ENCODE data around the gene EPN1.

EPN1 gene

DNA sequence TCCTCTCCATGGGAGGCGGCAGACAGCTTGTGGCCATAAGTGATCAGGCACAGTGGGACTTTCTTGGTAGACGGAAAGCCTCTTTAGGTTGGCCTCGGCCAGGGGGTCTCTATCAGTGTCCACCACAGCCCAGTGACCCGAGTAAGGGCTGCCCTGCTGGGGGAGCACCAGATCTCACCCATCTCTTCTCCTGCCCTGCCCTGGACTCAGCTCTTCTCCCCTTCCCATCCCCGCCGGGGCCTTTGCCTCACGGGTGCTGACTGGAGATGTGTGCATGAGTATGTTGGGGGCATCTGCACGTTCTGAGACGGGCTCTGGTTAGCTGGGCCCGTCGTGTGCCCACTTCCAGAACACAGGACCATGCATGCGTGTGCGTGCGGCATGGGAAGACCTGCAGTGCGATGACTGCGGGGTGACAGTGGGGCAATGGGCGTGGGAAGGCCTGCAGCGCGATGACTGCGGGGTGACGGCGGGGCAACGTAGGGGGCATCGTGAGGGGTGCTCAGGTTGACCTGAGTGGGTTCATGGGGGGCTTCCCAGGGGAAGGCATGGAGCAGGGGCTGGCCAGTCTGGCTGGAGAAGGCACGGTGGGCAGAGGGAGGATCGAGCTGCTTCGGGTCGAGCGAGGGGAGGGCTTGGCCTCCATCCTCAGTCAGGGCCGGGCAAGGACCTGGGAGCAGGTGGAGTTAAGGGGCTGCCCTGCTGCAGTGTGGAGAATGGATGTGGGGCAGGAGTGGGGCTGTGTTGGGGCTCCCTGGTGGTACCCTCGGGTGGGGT, 15.9 kb downstream of the EPN1 start:
- H3K9ac ChIP-seq: no peak overlapping the region
- peaks cover 36% of the 10 kb centered on the region for H3K4me1 ChIP-seq
- H3K4me3 ChIP-seq: no peak overlapping the region
- TF ChIP-seq Cebpa-rat (IDR thresholded peaks at IDR 0.05): no peak
- peaks cover 97% of the 10 kb centered on the region for H3K36me3 ChIP-seq
- no peaks in the 10 kb centered on the region for H3K9me3 ChIP-seq
- H3K4me2 ChIP-seq: no peak overlapping the region
- no peak overlapping the region for H3K27ac ChIP-seq
- peaks cover 60% of the 10 kb centered on the region for H4K20me1 ChIP-seq
- no peaks in the 10 kb centered on the region for H3K27me3 ChIP-seq

DNA sequence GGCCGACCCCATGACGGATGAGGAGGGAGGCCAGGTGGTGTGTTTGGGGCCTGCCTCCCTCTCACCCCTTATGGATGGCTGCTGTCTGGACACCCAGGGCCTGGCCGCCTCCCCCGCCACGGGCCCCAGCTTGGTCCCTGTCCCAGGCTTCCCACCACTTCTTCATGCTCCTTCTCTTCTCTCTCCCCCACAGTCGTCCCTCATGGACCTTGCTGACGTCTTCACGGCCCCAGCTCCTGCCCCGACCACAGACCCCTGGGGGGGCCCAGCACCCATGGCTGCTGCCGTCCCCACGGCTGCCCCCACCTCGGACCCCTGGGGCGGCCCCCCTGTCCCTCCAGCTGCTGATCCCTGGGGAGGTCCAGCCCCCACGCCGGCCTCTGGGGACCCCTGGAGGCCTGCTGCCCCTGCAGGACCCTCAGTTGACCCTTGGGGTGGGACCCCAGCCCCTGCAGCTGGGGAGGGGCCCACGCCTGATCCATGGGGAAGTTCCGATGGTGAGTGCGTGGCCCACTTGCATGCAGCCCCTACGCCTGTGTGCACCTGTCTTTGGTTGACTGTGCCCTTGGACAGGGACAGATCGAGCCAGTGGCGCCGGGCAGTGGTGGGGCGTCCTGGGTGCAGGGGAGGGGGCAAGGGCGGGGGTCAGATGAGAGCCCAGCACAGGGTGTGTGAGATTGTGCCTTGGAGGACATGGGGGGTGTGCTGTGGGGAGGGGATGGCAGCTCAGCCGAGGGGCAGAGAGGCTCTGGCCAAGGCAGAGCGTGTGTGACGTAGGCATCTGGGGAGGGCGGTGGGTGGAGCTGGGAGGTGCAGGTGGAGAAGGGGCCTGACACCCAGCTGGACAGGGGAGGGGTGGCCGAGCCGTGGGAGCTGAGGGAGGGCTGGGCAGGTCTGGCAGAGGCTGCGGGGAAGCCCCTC, 16.8 kb downstream of the EPN1 start:
- Histone ChIP-seq H4K20me1 (peaks cover 60% of the 10 kb centered on the region), H3K27ac (no peak overlapping the region), H3K9ac (no peak overlapping the region), H3K9me3 (no peaks in the 10 kb centered on the region), H3K4me1 (peaks cover 36% of the 10 kb centered on the region), H3K36me3 (peaks cover 97% of the 10 kb centered on the region), H3K4me3 (no peak overlapping the region), H3K27me3 (no peaks in the 10 kb centered on the region), H3K4me2 (no peak overlapping the region)
- TF ChIP-seq Cebpa-rat (IDR thresholded peaks at IDR 0.05): no peak

DNA sequence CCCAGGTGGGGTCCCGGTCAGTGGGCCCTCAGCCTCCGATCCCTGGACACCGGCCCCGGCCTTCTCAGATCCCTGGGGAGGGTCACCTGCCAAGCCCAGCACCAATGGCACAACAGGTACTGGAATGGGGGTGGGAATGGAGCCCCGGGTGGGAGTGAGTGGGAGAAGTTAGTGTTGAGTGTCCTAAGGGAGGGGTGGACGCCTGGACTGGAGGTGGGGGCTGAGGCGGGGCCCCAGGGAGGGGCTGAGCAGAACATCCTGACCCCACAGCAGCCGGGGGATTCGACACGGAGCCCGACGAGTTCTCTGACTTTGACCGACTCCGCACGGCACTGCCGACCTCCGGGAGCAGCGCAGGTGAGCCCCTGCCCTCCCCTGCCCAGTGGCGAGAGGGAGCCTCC, 17.7 kb downstream of the EPN1 start:
- no peak overlapping the region for H3K27ac ChIP-seq
- peaks cover 28% of the 10 kb centered on the region for H3K4me1 ChIP-seq
- H3K4me2 ChIP-seq: no peak overlapping the region
- no peak for TF ChIP-seq Cebpa-rat (IDR thresholded peaks at IDR 0.05)
- no peaks in the 10 kb centered on the region for H3K9me3 ChIP-seq
- H4K20me1 ChIP-seq: peaks cover 58% of the 10 kb centered on the region
- H3K27me3 ChIP-seq: no peaks in the 10 kb centered on the region
- no peak overlapping the region for H3K9ac ChIP-seq
- peaks cover 97% of the 10 kb centered on the region for H3K36me3 ChIP-seq
- no peak overlapping the region for H3K4me3 ChIP-seq

DNA sequence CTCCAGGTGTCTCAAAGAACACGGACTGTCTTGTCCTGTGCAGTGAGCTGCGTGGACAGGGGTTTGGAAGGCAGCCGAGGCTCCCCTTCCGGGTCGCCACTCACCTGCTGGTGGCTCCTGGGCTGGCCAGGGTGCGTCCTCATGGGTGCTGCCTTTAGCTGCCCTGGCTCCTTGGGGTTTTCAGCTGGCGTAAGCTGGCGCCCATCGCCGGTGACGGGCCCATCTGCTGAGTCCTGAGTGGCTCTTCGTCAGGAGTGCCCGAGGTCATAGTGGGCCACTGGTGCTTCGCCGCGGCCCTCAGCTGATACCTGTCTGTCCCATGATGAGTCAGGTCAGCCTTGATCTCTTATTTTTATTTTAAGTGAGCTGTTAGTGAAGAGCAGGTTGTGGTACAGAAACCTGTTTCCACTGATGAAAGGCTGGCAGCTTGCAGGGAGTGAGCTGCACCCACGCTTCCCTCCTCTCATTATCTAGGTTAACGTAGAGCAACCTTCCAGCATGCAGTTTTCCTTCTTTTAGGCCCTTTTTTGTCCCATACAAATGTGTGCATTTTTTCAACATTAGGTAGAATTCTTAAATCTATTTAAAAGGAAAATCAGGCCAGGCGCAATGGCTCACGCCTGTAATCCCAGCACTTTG, 18.4 kb downstream of the EPN1 start:
- H3K36me3 ChIP-seq: peaks cover 96% of the 10 kb centered on the region
- H3K9ac ChIP-seq: no peak overlapping the region
- no peak overlapping the region for H3K4me3 ChIP-seq
- H3K9me3 ChIP-seq: no peaks in the 10 kb centered on the region
- H3K4me2 ChIP-seq: no peak overlapping the region
- TF ChIP-seq Cebpa-rat (IDR thresholded peaks at IDR 0.05): no peak
- no peak overlapping the region for H3K27ac ChIP-seq
- peaks cover 20% of the 10 kb centered on the region for H3K4me1 ChIP-seq
- peaks cover 50% of the 10 kb centered on the region for H4K20me1 ChIP-seq
- no peaks in the 10 kb centered on the region for H3K27me3 ChIP-seq

DNA sequence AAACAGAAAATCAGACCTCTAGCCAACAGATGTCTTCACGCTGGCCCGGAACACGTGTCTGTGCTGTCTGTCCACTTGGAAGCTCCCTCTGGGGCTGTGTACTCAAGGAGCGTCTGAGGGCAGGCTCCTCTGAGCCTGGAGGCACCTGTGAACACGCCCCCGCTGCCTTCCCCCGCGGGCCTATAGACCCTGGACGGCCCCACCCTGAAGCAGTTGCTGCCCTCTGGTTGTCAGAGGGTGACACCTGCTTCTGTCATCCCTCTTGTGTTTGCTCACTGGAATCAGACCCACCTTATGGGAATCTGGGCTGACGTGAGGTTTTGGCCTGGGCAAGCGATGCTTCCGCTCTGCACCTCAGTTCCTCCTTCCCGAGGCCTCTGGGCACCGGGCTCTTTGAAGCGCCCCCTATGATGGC, 19.2 kb downstream of the EPN1 start:
- peaks cover 42% of the 10 kb centered on the region for H4K20me1 ChIP-seq
- H3K36me3 ChIP-seq: peaks cover 96% of the 10 kb centered on the region
- H3K9ac ChIP-seq: no peak overlapping the region
- no peak overlapping the region for H3K27ac ChIP-seq
- no peaks in the 10 kb centered on the region for H3K9me3 ChIP-seq
- no peak for TF ChIP-seq Cebpa-rat (IDR thresholded peaks at IDR 0.05)
- H3K4me2 ChIP-seq: no peak overlapping the region
- H3K4me3 ChIP-seq: no peak overlapping the region
- H3K27me3 ChIP-seq: no peaks in the 10 kb centered on the region
- peaks cover 12% of the 10 kb centered on the region for H3K4me1 ChIP-seq

DNA sequence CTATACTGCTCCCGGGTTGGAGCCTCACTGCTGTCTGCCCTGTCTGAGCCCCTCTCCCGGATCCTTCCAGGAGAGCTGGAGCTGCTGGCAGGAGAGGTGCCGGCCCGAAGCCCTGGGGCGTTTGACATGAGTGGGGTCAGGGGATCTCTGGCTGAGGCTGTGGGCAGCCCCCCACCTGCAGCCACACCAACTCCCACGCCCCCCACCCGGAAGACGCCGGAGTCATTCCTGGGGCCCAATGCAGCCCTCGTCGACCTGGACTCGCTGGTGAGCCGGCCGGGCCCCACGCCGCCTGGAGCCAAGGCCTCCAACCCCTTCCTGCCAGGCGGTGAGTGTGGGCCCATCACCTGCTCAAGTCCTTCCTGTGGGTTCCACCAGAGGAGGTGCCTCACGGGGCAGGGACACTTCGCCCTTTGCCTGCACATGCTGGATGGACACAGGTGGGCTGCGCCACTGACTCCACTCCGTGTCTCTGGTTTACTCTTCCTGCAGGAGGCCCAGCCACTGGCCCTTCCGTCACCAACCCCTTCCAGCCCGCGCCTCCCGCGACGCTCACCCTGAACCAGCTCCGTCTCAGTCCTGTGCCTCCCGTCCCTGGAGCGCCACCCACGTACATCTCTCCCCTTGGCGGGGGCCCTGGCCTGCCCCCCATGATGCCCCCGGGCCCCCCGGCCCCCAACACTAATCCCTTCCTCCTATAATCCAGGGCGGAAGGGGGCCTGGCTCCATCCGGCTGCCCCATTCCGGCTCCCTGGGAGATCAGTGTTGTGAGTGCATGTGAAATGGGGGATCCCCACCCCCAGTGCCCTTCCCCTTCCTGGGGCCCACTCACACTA, 19.8 kb downstream of the EPN1 start:
- TF ChIP-seq Cebpa-rat (IDR thresholded peaks at IDR 0.05): no peak
- Histone ChIP-seq H3K4me2 (no peak overlapping the region), H3K4me1 (peaks cover 6% of the 10 kb centered on the region), H3K36me3 (peaks cover 94% of the 10 kb centered on the region), H3K27ac (no peak overlapping the region), H4K20me1 (peaks cover 36% of the 10 kb centered on the region), H3K9ac (no peak overlapping the region), H3K27me3 (no peaks in the 10 kb centered on the region), H3K9me3 (no peaks in the 10 kb centered on the region), H3K4me3 (no peak overlapping the region)

DNA sequence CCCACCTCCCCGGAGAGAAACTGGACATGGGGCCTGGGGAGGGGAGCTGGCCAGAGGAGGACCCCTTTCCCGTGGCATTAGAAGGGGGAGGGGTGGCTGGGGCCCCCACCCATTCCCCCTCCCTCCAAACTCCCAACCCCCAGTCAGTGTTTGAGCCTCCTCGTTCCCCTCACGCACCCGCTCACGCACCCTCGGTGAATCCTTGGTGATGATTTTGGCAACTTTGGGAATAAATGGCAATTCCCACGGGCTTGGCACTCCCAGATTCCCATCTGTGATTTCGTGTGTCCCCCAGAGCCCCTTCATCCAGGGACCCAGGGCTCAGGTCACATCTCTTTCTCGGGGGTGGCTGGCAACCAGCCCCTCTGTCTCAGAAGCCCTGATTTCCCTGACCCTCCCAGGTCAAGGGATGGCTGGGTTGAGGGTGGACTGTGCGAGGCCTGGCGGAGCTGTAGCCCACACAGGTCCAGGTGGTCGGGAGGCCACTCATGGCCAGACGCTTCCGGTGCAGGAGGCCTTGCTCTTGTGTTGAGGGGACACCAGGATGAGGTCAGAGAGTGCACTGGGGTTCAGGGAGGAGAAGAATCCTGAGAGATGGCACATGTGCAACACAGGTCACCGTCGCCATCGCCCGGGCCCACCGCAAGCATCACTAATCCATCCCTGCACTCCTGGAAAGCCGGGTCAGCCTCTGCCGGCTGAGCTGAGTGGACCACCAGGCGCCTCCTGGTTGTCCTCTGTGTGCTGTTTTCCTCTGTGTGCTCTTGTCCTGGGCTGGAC, 20.7 kb downstream of the EPN1 start:
- peaks cover 27% of the 10 kb centered on the region for H4K20me1 ChIP-seq
- H3K9ac ChIP-seq: no peak overlapping the region
- peaks cover 93% of the 10 kb centered on the region for H3K36me3 ChIP-seq
- H3K27ac ChIP-seq: no peak overlapping the region
- H3K9me3 ChIP-seq: no peaks in the 10 kb centered on the region
- no peaks in the 10 kb centered on the region for H3K27me3 ChIP-seq
- TF ChIP-seq Cebpa-rat (IDR thresholded peaks at IDR 0.05): no peak
- H3K4me1 ChIP-seq: no peaks in the 10 kb centered on the region
- no peak overlapping the region for H3K4me3 ChIP-seq
- no peak overlapping the region for H3K4me2 ChIP-seq

DNA sequence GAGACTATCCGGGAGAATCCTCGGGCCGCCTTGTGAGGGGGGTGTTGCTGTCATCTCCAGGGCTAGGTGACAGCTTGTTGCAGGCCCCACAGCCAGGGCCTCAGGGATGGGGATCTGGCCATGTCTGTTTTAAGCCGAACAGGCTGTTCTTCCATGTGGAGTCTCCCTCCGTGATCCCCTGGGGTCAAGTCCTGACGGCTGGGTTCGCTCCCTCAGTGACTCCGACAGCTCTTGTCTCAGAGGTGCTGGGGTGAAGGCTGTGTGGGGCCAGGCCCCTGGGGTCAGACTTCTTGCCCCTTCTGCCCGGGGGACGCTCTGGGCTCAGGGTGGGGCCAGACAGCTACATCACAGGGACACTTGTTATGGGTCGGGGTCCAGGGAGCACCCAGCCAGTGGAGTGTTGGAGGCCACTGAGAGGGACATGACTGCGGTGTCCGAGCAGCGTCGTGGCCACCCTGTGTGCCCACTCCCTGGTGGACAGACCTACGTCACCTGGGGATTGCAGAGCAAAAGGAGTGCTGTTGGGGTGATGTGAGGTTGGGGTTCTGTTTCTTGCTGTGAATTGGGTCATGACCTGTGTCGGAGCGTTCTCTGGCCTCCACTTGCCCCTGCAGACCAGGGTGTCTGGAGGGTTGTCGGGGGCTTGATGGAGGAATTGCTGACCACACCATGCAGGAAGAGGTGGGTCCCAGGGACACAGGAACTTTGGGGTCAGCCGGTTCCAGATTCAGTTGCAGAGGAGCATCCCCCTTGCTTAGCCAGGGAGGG, 21.5 kb downstream of the EPN1 start:
- no peak for TF ChIP-seq Cebpa-rat (IDR thresholded peaks at IDR 0.05)
- Histone ChIP-seq H3K4me2 (no peak overlapping the region), H3K36me3 (peaks cover 88% of the 10 kb centered on the region), H4K20me1 (peaks cover 21% of the 10 kb centered on the region), H3K27ac (no peak overlapping the region), H3K9me3 (no peaks in the 10 kb centered on the region), H3K9ac (no peak overlapping the region), H3K4me1 (no peaks in the 10 kb centered on the region), H3K27me3 (no peaks in the 10 kb centered on the region), H3K4me3 (no peak overlapping the region)
